Stimulated activated CD4-positive, alpha-beta T cell treated with anti-CD3 and anti-CD28 coated beads, Interleukin-1b, Interleukin-23, amount 100 ng/mL, for 24 hours (primary cell): Measurements from ENCODE around the gene TASP1.
"Not testable (repeated sequence)": the region's sequence is repeated elsewhere in the genome, so short reads cannot be mapped to it uniquely, and the experiment has no call there.

ENCODE experiments used
- DNase-seq, 4 experiments: peaks; one replicate each; pipeline ENCODE4 v3.0.0-alpha.2; 2020; ENCODE audit warnings: low read depth in 4 of 4, low spot score in 1 of 4

Gene TASP1, protein sequence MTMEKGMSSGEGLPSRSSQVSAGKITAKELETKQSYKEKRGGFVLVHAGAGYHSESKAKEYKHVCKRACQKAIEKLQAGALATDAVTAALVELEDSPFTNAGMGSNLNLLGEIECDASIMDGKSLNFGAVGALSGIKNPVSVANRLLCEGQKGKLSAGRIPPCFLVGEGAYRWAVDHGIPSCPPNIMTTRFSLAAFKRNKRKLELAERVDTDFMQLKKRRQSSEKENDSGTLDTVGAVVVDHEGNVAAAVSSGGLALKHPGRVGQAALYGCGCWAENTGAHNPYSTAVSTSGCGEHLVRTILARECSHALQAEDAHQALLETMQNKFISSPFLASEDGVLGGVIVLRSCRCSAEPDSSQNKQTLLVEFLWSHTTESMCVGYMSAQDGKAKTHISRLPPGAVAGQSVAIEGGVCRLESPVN

DNA sequence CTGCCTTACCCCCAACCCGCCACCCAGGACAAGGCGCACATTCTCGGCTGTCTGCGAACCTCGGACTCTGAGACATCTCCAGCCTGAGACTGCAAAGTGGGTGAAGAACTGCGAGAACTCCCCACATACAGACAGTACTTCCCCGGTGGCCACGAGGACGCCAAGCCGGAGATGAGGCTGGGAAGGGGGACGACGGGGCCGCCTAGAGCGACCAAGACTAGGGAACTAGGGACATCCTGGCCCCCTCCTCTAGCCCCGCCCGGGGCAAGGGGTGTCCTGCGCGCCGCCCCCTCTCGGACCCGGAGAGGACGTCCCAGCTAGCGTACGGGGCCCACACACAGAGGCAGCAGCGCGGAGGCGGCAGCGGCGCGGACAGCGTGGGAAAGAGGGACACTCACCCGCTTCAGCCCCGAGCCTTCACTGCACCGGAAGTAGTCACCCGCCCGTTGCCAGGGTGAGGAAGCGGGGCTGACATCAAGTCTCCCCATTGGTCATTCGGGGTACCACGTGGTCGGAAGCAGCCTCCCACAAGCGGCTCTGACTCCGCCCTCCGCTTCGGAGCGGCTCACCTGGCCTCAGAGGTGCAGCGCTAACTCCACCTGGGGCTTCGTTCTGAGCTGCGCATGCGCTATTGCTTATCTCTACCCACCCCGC lies at the start of gene TASP1:
Gene TASP1 (minus strand): TSS at position 437 of the 654 bp plus-strand sequence. CDS start 8,854 bp downstream, outside the sequence.
- DNase-seq = peak; percentile 86 to 93 (median 88)

DNA sequence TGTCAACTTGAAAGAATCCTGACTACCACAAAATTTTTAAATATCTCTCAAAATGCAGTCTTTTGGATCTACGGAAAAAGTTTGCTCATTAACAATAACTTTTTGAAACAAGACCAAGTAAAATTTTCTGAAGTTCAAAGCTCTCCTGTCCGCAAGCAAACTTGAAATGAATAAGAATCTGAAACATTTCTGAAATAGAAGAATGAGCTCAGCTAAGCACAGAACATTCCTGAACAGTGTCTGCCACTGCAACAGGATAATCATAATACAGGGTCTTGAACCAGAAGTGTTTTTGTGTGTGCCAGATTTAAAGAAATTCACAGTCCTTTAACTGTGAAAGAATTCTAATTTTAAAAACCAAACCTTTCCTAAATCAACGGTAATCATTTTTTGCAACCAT lies 49.1 kb upstream of the TASP1 start:
- DNase-seq = no peak

DNA sequence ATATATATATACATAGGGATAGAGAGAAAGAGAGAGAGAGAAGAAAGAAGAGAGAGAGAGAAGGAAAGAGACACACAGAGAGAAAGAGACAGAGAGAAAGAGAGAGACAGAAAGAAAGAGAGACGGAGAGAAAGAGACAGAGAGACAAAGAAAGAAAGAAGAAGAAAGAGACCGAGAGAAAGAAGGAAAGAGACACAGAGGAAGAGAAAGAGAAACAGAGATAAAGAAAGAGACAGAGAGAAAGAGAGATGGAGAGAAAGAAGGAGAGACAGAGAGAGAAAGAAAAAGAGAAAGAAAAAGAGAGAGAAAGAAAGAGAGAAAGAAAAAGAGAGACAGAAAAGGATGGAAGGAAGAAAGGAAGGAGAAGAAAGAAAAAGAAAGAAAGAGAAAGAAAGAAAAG lies 46.9 kb upstream of the TASP1 start:
- no peak for DNase-seq

DNA sequence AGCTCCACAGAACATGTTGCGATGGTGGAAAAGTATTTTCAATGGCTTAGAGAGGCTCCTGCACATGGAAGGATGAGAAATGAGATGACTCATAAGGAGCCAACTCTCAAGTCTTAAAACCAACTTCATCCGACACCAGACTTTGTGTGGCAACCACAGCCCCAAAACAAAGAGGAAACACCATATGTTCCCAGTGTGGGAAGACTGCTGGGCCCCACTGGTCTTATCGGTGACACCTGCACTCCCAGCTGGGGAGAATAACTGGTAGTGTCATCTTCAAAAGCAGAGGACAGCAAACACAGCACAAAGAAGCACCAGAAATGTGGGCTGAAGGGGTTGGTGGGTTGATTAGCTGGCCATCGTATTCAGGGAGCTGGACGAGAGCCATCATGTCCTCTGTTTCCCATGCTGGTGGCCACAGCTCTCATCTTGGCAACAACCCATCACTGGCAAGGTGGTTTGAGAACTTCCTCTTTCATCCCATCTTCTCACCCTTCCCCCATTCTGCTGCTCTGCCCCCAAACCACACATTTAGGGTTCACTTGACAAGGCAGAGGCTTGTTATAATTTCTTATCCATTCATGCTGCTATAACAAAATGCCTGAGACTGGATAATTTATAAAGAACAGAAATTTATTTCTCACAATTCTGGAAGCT lies 46.0 kb upstream of the TASP1 start:
- DNase-seq = no peak

DNA sequence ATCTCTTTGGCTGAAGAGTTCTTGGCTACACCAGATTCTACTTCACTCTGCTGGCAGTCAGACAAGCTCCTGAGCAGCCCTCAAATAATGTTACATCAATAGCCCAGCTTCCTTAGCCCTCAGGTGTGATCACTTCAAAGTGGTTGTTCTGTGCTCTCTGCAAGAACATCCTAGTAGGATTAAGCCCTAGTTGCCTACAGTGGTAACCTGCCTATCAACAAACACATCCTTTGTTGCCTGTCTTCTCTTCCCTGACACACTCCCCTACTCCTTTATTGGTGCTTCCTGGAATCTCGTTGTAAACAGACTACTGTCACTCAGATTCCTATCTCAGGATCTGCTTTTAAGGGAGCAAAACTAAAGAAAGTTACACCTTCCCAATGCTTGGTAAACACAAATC lies 45.1 kb upstream of the TASP1 start:
- no peak for DNase-seq

DNA sequence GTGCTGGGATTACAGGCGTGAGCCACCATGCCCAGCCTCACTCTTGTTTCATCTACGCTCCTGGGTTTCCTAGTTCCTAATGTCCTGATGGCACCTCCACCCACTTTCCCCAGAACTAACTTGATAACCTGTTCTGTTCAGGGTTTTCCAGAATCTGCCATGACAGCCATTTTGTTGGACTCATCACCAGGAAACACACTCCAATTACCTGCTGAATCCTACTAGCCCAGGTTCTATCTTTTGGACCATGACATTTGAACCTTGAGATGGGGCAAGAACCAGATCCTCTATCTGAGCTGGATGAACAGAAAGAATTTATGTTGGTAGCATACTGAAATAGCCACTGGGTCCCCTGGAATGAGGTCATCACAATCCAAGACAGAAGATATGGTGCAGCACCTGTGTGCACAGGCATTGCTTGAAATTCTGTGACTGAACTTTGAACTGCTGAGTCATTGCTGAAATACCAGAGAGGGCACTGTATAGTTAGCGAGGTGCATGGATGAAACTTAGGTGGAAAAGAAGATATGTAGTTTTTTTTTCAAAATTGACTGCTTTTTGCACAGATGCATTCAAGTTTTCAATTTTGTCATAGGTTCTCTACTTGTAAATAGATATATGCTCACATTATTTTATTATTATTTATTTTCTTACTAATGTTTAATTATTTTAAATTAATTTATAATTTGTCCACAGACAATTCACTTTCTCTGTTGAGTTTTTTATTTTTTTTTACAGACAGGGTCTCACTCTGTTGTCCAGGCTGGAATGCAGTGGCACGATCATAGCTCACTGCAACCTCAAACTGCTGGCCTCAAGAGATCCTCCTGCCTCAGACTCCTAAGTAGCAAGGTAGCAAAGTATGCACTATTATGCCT lies 42.8 kb upstream of the TASP1 start:
- no peak for DNase-seq

DNA sequence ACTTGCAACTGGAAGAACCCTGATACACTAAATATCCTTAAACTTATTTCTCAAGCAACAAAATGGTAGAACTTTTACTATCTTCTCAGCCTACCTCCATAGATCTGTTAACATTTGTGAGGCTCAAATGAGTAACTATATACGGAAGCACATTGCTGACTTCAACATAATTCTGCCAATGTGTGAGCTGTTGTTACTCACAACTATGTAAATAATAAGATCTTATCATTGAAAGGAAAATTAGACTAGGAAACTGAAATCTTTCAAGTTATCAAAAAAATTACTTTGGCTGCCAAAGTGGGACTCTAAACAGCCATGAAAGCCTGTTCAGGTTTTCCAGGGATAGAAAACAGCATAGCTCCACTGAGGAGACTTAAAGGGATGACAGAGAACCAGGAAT lies 40.2 kb upstream of the TASP1 start:
- no peak for DNase-seq

DNA sequence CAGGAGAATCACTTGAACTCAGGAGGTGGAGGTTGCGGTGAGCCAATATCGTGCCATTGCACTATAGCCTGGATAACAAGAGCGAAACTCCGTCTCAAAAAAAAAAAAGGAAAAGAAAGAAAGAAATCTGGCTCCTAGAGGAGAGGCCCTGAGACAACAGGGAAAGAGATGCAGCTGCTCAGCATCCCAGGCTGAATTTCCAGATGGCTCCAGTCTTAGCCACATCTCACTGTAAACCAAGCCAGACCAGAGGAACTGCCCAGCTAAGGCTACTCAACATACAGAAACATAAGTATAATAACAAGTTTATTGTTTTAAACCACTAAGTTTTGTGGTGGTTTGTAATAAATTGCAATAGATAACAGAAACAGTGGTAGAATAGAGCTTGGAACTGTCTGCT lies 38.5 kb upstream of the TASP1 start:
- DNase-seq = no peak

DNA sequence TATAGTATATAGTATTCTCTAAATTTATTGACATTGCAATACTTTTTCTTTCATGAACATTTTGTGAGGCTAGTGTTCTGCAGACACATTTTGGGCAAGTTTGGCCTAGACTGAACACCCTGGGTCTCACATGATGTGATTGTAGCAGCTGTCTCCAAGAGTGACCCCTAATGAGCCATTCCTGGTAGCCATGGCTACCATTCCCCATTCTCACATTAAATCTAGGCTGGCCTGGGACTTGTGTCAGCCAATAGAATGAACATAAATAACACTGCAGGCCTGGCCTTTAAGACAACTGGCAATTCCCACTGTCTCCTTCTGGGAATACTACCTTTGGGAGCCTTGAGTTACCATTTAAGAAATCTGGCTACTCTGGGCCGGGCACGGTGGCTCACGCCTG lies 38.0 kb upstream of the TASP1 start:
- no peak for DNase-seq

DNA sequence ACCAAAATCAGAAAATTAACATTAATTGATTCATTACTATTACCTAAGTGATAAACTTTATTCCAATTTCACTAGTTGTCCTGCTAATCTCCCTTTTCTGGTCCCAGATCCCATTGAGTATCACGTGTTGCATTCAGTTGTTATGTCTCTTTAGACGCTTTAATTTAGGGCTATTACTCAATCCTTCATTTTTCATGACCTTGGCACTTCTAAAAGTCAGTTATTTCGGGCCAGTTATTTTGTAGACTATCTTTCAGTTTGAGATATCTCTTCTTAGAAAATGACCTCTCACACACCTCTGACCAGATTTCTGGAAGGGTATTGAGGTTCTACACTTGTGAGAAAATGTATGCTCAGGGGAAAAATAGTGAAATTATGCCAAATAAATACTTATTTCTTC lies 34.0 kb upstream of the TASP1 start:
- no peak for DNase-seq

DNA sequence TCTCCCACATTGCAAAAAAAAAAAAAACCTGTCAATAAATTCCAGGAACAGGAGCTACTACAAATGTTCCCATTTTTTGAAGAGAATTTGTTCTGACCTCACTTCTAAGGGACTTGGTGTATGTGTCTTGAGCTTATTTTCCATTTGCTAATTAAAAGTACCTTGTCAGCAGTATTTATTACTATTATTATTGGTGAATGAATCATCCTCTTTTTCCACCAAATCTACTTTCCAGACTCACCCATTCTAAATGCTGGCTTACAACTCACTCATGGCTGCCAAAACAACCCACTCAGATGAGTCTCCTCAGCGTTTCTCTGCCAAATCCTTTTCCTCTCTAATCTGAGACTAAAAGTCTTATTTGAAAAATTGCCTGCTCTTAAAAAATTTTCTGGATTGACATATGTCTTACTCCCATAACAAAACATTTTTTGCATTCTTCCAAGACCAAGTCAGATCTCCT lies 33.2 kb upstream of the TASP1 start:
- DNase-seq = no peak

DNA sequence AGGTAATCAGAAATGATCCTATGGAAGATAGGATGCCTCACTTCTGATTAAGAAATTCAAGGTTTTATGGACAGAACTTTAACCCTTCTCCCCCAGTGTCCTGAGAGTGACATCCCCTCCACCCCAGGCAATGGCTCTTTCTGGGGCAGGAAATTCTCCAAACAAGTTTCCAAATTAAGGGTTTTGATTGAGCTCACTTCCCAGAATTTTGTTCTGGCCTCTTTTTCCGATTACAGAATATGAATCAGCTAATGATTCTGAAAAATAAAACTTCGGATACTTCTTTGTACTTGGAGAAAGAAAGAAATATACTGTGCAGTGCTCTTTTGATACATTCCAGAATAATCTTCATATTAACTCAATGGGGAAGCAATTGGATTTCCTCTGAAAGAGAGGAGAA lies 32.8 kb upstream of the TASP1 start:
- DNase-seq = no peak

DNA sequence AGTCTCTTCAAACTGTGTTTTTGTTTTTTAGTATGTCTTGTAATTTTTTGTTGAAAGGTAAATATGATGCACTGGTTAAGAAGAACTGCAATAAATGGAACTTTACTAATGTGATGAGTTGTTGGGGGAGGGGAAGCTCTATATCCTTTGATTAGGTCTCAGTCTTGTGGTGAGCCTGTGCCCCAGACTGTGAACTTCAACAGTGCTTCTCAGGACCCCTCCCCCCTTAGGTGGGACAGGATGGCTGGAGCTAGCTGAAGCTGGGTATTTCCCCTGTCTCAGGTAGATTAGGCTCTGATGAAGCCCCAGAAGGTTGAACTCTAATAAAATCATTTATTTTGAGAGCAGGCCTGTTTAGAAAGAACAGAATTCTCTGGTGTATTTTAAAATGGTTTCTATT lies 31.4 kb upstream of the TASP1 start:
- no peak for DNase-seq

DNA sequence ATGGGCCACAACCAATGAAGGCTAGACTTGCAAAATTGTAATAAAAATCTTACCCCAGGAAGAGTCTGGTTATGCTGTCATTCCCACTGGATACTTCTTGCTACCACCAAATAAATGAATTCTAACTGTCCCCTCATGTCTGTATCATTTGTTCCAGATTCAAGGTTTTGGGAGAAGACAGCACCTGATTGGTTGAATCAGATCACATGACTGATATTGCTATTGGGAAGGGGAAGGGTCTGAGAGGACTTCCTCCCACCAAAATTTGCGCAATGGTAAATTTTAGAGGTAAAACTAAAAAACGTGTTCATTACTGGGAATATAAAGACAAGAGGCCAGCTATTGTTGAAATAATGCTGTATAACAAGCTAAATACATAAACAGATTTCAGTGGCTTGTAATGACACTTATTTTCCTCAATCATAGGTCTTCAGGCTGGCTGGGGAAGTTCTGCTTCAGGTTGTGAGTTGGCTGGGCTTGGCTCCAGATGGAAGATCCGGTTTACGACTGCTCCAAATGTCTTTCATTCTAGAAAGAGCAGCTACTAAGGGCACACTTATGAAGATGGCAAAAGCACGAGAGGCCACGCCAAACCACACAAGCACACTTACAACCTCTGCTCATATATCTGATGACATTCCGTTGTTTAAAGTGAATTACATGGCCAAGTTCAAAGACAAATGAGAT lies 27.1 kb upstream of the TASP1 start:
- no peak for DNase-seq

DNA sequence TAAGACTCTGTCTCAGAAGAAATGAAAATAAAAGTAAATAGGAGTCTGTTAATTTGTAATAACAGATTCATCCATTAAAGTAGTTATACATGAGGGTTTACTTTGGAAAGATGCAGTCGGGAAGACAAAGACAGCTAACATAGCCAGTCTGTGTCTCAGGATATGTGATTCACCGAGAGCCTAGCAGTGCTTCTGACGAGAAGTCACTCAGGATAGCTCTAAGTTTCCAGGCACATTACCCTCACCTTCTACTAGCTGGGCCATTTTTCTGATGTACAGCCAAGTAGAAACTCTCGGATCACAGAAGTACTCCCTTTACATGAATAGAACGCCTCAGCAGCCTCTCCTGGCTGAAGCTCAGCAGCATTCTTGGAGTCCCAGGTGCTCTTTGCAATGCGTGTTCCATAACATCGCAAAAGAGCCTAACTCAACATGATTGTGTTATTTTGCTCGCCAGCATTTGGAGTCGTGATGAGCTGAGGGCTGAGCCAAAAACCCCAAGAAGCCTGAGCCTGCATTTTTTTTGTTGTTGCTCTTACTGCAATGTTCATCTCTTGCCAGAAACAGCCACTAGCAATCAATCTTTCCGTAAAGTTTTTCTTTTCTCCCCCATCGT lies 22.4 kb upstream of the TASP1 start:
- no peak for DNase-seq

DNA sequence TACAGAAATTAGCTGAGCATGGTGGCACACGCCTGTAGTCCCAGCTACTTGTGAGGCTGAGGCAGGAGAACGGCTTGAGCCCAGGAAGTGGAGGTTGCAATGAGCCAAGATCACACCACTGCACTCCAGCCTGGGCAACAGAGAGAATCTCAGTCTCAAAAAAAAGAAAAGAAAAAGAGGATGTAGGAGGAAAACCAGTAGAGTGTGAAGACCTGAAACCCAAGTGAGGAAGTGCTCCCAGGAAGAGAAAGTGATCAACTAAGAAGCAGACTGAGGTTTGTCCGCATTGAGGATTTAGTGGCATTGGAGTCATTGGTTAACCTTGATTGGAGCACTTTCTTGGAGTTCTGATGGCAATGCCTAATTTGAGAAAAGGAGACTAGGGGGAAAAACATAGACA lies 20.6 kb upstream of the TASP1 start:
- DNase-seq = no peak

DNA sequence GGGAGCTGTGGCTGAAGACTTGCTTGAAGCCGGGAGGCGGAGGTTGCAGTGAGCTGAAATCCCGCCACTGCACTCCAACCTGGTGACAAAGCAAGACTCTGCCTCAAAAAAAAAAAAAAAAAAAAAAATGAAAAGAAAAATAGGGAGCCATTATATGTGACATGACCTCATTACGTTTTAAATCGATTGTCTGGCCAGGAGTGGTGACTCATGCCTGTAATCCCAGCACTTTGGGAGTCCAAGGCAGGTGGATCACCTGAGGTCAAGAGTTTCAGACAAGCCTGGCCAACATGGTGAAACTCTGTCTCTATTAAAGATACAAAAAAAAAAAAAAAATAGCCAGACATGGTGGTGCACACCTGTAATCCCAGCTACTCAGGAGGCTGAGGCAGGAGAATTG lies 19.3 kb upstream of the TASP1 start:
- DNase-seq = not testable (repeated sequence)

DNA sequence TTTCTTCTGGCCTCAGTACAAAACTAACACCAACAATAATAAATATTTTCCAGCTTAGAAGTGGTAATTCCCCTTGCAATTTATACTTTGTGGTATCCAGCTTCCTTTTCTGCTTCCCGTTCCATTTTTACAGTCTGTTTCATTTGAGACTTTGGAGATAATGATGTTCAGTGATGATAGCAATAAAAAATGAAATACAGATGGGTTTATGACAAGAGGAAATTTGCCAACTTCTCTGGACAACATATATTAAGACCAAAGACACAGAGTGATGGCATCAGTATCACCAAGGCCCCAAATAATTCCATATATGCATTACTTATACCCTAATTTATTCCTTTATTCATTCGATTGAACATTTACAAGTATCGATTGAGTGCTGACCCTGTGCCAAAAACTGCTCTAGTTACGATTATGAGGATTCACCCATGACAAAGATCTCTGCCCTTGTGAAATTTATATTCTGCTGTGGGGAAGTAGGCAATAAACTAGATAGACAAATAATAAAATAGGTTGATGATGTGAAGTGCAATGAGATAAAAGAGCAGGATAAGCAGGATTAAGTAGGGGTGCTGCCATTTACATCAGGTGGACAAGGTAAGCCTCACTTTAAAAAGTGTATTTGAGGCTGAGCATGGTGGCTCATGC lies 18.1 kb upstream of the TASP1 start:
- DNase-seq = no peak

DNA sequence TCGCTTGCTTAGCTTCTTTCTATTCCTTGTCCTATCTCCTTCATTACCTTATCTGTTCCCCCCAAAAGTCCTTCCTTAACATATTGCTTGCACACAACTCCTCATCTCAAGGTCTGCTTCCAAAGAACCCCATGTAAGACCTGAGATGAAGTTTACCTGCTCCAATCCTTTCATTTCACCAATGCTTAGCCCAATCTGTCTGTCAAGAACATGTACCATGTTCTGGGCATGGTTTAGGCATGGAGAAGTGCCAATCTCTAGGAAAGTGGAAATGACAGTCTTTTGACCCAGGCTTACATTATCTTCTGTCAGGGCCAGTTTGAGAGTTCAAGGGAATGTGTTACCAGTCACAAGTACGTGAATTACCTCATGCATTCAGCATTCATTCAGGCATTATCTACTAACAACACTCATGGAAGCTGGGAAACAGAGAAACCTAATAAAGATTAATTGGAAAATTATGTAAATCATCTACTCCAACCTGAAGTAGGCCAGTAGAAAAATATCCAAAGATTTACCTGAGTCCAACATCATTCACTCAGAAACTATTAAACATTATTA lies 15.8 kb upstream of the TASP1 start:
- no peak for DNase-seq
